GM18867 (cell line): ENCODE data around the gene DNM1L.

Experiments used
- ATAC-seq: cut with Tn5 transposase; IDR thresholded peaks from one replicate; pipeline ENCODE4 v1.9.1; 2021; ENCODE audit warnings: mild to moderate bottlenecking, moderate library complexity; ENCODE audit not compliant: unreplicated experiment

Gene DNM1L

DNA sequence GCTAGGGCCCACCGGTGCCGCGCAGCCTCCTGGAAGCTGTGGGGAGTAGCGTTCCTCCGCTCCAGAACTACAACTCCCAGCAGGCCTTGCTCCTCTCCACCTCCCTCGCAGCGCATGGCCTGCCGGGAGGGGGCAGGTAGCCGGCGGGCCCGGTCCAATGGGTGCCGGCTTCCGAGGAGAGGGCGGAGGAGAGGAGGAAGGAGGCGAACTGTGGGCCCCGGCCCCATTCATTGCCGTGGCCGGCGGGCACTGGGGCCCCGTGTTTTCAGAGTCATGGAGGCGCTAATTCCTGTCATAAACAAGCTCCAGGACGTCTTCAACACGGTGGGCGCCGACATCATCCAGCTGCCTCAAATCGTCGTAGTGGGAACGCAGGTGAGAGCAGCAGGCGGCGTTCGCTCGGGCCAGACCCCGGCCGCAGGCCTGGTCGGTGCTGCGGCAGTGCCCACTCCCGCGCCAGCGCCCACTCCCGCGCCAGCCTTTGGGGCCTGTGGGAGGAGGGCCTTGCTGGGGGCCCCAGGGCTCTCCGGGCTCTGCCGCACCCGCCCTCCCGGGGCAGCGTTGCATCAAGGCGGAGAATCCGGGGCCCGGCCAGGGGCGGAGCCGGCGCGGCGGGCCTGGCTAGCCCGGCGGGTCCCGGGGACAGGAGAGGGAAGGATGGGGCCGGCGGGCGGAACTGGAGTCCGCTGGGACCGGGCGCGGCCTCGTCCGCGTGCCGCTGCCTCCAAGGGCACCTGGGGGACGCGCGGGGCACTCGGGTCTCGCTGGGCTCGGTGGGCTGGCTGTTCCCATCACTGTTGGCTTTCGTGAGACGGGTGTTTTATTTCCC is at the start of gene DNM1L:
Gene DNM1L (plus strand): TSS at position 211 of the 829 bp plus-strand sequence. CDS start 63 bp downstream, at position 274.
- peak; percentile 95 for ATAC-seq

DNA sequence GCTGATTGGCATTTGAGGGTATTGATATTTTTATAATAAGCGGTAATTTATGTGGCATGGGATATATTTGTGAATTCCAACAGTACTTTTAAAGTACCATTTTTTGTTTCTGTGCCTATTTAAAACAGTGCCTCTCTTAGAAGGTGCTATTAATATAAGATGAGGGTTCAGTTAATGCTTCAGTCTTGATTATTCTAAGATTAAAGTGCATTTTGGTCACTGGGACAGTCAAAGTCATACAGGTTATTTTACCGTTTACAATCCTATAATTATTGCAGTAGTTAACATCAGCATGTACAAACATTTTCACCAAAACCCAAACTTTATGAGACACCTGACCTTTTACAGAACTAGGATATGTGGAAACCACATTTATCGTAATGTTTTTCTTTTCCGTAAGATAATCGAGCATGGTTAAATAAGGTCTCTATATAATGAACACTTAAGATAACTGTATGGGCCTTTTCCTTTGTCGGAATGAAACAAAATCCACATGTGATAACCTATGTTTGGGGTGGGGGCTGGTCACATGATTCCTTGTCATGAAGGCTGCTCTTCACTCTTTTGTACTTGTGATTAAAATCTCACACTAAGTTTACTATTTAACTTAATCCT is 37.7 kb upstream of the DNM1L start:
- no peak for ATAC-seq

DNA sequence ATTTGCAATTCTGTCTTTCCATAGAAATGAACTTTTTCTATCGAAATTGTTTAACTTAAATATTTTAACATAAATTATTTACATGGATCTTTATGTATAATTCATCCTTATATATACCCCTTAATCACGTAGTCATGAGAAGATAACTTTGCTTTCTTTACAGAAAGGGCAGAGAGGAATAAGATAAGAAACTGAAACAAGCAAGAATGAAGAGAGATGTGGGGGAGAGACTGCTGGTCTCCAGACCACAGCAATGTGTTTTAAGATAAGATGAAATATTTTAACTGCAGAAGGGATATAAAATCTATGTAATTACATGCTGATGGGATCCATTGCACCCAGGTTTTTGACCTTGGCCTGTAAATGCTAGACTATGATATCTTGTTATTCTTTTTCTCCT is 34.7 kb upstream of the DNM1L start:
- ATAC-seq: no peak

DNA sequence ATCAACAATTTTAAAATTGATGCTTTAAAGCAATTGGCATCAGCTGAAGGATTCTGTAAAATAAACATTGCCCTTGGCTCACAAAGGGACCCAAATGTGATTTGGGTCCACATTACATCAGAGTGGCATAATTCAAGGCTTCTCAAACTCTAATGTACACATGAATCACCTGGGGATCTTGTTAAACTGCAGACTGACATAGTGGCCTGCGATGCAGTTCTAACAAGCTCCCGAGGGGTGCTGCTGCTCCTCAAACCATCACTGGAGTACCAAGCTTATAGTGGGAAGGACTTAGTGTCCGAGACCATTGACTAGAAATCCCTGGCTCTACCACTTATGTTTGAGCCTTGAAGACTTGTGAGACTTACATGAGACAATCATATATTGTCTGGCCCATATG is 31.8 kb upstream of the DNM1L start:
- no peak for ATAC-seq

DNA sequence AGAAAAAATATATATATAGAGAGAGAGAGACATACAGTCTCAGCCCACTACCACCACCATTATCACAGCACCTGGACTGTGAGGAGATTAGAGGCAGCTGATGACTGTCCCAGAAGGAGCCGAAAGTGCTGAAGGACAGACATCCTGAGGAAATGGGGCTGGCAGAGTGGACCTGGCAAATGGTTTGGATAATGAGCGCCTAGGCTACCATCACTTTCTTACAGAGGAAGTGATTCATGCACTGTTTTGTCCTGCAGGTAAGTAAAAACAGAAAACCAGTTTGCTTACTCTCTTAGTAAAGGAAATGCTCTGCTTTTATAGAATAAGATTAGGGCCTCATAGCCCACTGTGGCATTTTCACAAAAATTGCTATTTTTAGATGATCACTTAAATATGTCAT is 28.6 kb upstream of the DNM1L start:
- ATAC-seq: no peak

DNA sequence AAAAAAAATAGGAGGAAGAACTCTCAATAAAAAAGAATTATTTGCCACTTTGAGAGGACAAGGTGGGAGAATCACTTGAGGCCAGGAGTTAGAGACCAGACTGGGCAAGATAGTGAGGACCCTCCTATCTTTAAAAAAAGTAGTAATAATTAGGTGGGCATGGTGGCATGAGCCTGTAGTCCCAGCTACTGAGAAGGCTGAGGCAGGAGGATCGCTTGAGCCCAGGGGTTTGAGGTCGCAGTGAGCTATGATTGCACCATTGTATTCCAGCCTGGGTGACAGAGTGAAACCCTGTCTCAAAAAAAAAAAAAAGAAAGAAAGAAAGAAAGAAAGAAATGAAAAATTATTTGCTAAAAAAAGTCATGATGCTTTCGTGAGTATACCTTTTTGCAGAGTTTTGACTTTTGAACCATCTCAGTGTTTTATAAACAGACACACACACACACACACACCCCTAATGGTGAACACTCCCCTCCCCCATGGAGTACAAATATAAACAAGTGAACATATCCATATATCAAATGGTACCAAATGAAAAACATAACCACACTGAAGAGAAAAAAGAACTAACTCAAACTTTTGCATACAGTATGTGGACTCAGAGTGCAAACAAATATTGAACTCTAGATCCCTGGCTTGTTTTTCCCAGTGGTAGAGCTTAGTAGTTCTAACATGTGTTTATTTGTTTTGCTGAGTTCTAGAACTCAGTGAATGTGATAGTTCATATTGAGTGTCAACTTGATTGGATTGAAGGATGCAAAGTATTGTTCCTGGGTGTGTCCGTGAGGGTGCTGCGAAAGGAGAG is 27.7 kb upstream of the DNM1L start:
- ATAC-seq: no peak

DNA sequence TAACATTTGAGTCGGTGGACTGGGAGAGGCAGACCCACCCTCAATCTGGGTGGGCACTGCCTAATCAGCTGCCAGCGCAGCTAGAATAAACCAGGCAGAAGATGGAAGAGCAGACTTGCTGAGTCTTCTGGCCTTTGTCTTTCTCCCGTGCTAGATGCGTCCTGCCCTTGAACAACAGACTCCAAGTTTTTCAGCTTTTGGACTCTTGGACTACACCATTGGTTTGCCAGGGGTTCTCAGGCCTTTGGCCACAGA is 27.2 kb upstream of the DNM1L start:
- ATAC-seq: no peak

DNA sequence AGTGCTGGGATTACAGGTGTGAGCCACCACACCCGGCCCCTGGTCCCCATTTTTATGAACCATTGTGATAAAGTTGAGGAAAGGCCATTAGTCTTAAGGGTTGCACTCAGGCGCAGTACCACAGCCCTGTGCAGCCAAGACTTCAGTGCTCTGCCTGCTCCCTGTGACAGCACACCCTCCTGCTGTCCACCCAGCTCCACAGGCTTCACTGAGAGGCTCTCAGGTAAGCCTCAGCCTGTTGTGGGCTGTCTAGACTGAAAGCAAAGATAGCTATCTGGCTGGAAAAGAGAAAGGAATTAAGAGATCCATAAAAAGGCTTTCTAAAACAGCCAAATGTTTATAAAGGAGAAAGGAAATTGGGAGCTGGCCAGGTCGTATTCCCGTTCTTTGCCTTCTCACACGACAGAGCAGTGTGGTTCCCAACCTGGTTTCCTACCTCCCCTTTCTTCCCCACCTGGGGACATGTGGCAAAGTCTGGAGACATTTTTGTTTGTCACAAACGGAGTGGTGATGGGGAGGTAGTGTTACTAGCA is 19.1 kb upstream of the DNM1L start:
- no peak for ATAC-seq

DNA sequence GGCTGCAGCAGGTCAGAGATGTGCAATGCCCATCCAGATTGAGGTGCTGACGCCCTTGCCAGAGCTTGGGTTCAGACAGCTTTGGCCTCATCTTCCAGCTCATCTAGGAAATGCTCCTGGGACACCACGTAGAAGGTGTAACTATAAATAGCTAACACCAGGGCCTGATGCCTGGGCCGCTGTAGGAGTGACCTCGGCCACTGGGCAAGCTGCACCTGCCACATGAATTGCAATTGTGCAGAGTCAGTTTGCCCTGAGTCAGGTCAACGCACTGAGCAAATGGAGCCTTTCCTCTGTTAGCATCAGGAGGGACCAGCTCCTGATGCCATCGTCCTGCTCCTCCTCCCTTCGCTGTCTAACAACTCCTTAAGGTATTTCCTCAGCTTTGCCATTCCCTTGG is 17.4 kb upstream of the DNM1L start:
- ATAC-seq: no peak

DNA sequence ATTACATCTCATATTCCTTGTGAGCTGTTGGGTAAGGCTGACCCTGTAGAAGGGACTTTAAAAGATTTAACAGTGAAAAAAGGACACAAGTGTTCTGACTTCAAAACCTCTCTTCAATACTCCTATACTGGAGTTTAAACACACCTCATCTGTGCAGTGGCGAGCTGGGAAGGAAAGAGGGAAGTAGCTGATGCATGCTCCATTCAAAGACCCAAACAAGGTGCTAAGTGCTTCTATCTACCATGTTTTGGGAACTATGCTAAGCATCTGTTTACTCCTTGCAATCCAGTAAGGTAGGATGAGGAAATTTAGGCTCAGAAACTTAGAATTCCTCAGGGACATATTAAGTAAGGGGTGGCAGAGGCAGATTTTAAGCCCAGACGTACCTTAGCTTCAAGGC is 16.4 kb upstream of the DNM1L start:
- ATAC-seq: no peak

DNA sequence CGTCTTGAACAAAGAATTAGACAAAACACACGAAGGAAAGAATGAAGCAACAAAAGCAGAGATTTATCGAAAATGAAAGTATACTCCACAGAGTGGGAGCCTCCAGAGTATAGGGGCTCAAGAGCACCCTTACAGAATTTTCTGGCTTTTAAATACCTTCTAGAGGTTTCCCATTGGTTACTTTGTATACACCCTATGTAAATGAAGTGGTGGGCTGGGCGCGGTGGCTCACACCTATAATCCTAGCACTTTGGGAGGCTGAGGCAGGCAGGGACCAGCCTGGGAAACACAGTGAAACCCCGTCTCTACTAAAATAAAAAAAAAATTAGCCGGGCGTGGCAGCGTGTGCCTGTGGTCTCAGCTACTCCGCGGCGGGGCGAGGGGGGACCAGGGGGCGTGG is 13.1 kb upstream of the DNM1L start:
- no peak for ATAC-seq

DNA sequence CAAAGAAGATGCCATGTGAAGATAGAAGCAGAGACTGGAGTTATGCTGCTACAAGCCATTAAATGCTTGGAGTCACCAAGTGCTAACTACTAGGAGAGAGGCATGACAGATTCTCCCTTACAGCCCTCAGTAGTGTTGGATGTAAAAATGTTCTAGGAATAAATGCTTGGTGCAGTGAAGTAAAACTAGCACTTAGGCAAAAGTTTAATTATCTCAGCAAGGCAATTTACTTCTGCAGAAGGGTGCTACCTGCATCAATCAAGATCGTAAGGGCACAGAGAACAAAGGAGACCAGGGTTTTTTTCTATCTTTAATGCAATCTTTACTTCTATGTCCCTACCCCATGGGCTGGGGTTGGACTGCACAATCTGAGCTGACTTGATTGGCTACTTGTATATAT is 9.5 kb upstream of the DNM1L start:
- ATAC-seq: no peak

DNA sequence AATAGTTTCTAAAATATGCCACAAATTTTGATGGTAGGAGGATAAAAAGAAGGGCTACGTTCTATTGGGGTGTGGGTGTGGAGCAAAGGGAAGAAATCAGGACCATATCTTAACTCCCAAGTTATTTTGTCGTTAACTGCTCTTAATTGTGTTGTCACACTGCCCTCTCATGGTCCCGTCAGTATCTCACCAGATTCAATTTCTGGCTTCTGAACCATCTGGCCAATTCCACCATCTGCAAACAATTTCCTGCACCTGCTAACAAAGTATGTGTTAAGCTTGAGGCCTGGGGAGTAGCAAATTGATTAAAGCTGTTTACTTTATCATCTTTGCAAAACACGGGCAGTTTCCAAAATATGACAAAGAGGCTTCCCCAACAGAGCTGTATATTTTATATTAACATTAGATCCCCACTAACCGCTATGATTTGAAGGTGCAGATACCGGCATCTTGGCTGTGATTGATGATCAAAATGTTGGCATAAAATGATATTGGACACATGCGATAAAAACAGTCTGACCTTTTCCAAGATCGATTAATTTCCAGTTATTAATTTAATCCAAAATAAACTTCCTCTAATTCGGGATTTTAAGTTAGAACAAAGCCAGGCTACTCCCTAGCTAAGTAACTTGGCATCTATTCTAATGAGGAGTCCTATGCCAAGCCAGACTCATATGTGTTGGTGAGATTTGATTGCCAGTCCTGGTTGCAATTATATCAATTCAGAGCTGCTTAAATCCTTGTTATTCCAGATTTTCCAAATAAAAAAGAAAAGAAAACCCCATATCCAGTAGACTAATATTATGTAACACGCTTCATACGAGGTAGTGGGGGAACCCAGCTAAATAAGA is 6.9 kb upstream of the DNM1L start:
- ATAC-seq: peak; percentile 60

DNA sequence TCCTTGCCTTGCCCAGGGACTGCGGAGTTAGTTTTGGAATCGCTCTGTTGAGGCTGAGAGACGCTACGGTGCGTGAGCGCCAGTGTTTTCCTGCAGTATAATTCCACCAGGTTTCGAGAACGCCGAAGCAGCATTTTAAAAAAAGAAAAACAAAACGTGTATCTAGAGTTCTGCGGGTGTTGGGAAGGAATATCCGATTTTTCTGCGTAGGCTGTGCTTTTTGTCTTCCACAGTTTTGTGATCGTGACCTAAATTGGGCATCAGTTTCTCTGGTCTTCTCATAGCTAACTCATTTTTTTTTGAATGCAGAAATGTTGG is 778 bp downstream of the DNM1L start:
- ATAC-seq: no peak

DNA sequence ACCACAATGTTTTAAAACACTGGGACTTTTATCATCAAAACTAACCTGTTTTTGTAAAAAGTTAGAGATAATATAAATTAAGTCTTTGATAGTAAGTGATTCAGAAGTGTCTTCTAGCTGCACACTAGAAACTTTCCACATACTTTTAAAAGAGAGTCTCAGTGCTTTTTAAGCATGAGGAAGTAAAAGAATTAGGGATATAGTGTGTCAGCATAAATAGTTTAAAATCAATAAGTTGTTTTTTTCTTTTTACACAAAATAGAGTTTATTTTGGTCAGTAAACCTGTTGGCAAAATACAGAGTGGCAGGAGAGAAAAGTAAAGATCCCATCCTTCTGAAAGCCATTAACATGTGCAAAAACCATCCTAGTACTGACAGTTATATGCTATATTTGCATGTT is 1.7 kb downstream of the DNM1L start:
- no peak for ATAC-seq

DNA sequence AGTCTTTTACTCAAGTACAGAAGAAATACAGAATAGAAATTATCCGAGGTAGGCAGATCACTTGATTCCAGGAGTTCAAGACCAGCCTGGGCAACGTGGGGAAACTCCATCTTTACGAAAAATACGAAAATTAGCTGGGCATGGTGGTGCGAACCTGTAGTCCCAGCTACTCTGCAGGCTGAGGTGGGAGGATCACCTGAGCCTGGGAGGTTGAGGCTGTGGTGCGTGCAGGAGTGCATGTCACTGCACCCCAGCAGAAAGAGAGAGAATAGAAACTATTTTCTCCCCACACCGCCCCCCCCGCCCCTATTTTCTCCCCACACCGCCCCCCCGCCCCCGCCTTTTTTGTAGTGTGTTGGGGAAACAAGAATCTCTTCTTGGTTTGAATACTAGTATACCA is 2.2 kb downstream of the DNM1L start:
- no peak for ATAC-seq

DNA sequence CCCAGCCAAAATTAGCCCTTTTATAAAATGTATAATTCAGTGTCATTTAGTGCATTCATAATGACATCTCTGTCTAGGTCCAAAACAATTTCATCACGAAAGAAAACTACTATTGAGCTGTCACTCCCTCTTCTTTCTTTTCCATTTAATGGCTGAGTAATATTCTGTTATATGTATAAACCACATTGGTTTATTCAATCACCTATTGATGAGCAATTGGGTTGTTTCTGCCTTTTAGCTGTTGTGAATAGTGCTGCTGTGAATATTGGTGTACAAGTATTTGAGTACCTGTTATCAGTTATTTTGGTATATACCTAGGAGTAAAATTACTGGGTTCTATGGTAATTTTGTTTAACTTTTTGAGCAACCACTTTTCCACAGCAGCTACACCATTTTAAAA is 7.2 kb downstream of the DNM1L start:
- ATAC-seq: no peak

DNA sequence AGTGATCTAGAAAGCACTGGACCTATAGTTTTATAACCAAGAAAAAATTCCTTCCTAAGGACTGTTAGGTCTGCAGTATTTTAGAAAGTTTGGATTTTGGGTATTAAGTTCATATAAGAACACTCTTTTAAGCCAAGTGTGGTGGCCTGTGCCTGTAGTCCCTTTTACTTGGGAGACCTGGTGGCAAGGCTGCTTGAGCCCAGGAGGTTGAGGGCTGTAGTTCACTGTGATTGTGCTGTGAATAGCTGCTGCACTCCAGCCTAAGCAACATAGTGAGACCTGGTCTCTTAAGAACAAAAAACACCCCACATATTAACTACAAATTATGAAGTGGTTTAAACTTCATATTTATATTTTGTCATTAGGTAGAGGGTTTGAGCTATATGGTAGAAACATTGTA is 9.7 kb downstream of the DNM1L start:
- no peak for ATAC-seq

DNA sequence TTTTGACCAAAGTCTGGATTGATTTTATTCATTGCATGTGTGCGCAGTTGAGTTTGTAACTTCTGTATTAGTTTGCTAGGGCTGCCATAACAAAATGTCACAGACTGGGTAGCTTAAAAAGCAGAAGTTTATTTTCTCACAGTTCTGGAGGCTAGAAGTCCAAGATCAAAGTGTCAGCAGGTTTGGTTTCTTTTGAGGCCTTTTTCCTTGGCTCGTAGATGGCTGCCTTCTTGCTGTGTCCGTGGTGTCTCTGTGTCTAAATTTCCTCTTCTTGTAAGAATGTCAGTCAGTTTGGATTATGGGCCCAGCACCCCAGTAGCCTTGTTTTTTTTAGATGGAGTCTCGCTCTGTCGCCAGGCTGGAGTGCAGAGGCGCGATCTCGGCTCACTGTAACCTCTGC is 11.8 kb downstream of the DNM1L start:
- no peak for ATAC-seq

DNA sequence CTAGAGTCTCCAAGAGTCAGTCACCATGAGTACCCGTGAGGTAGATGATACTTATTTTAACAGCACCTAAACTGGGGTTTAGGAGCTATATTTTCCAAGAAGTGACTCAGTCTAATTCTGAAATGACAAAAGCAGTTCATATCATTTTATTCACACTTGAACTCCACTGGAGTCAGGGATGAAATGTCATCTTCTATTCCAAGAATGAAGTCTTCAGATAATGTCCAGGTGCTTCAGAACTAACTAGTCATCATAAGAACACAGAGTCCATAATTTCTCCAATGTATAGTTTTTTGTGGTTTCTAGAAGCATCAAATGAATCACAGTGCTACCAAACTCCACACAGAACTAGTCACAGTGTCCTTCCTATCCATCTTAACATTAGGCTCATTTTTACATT is 13.3 kb downstream of the DNM1L start:
- ATAC-seq: no peak

DNA sequence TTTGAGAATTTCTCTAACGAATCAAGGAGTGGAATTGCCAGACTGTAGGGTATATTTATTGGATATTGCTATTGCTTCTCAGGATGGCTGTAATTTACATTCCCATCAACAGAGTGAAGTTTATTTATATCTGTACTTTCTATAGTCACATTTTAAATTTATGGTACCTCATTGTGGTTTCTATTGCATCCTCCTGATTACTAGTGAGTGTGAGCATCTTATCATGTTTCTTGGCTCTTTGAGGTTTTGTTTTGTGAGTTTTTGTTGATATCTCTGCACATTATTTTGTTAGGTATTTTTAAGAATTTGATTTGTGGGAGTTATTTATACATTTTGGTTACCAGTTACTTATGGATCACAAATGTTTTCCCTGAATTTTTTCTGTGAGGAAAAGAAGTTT is 13.9 kb downstream of the DNM1L start:
- ATAC-seq: no peak
